Heart left ventricle (tissue), 13 donors: ENCODE data around the gene LILRA5.

ENCODE experiments used
- POLR2A ChIP-seq, 2 donors: fragments of 450-650 bp; IDR thresholded peaks; one replicate each; pipeline ENCODE4 v1.6.1; 2017; ENCODE audit warnings: antibody characterized with exemption in 2 of 2, mild to moderate bottlenecking in 2 of 2, moderate library complexity in 2 of 2
- TF ChIP-seq, protein P1 (sequence below), 12 donors: fragments of 200-600 bp; sonication (generic) in 4 of 12; IDR thresholded peaks; one replicate each; pipeline versions ENCODE4 v1.5.0 to v1.8.0; 2018 to 2022; ENCODE audit warnings: antibody characterized with exemption in 12 of 12, mild to moderate bottlenecking in 5 of 12
- donor health status: ischemic (EF 13 %, LVEDD 7.1; RV severe dilation, severe dysfunction).
- donor health status: DM: no; HTN: yes; CAD: no.
- donor health status: DM: no; HTN: no; CAD: no.
- donor health status: ischemic (EF 25% LVEDD 6.9; RV normal size, moderate dysfunction).
- donor health status: ischemic (EF 25% LVEDD 5.7; RV mildly dilated, moderate dysfunction).
- donor health status: ischemic (EF 35%, LVEDD 5.7; RV mildly dilated, moderate dysfunction).
- donor health status: nonischemic (EF 11% LVEDD 7.7; RV severe dilation, severe dysfunction).
- donor health status: DM: yes; HTN: yes; CAD: no.
- donor health status: PGD.
- donor health status: ischemic (EF 29% LVEDD 5.4; RV normal size, mild dysfunction).
- donor health status: nonischemic (EF 23%, LVEDD 6.1; RV moderate dilation, normal function).

- TF ChIP-seq, protein P1, sequence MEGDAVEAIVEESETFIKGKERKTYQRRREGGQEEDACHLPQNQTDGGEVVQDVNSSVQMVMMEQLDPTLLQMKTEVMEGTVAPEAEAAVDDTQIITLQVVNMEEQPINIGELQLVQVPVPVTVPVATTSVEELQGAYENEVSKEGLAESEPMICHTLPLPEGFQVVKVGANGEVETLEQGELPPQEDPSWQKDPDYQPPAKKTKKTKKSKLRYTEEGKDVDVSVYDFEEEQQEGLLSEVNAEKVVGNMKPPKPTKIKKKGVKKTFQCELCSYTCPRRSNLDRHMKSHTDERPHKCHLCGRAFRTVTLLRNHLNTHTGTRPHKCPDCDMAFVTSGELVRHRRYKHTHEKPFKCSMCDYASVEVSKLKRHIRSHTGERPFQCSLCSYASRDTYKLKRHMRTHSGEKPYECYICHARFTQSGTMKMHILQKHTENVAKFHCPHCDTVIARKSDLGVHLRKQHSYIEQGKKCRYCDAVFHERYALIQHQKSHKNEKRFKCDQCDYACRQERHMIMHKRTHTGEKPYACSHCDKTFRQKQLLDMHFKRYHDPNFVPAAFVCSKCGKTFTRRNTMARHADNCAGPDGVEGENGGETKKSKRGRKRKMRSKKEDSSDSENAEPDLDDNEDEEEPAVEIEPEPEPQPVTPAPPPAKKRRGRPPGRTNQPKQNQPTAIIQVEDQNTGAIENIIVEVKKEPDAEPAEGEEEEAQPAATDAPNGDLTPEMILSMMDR (IDR thresholded peaks at IDR 0.05), result no peak
- TF ChIP-seq POLR2A (IDR thresholded peaks at IDR 0.05), result no peak
These were observed 13.5 kb downstream of the LILRA5 start for GRCh38 chr19:54299515-54299914.
